Pancreas (tissue), 10 donors: Measurements from ENCODE around the gene SCG3. TPM values are rescaled to one million over a fixed set of nuclear protein-coding genes. Genes with fewer than 3 reads are reported as not detected.
A peak's percentile ranks its signal among the peaks of the same experiment; 100 is the strongest.

ENCODE experiments used
- ATAC-seq, 4 donors: fragments of 200-7000 bp; cut with Tn5 transposase; one replicate each; pipeline versions ENCODE4 v1.8.0 to v1.9.1; 2020; ENCODE audit warnings: mild to moderate bottlenecking in 4 of 4, moderate library complexity in 4 of 4
- DNase-seq, 6 donors: peaks; one replicate each; pipeline ENCODE4 v3.0.0-alpha.2; 2020
- FAIRE-seq: peaks from 2 replicates; lab custom pipeline; 2012; peaks lifted over from hg19 to GRCh38; lab: Jason Lieb, UNC
- H3K27ac ChIP-seq, 4 donors: fragments of 200-600 bp; sonication (generic); 1 replicate in 3 of 4; 2 replicates in 1 of 4; pipeline versions ENCODE4 v1.5.0 to v1.8.0; 2020
- H3K27me3 ChIP-seq, 4 donors: fragments of 200-600 bp; one replicate each; pipeline ENCODE4 v1.8.0; 2021
- H3K36me3 ChIP-seq, 3 donors: fragments of 200-600 bp; sonication (generic) in 1 of 3; one replicate each; pipeline versions ENCODE4 v1.5.0 to v1.8.0; 2020 to 2021
- H3K4me1 ChIP-seq, 3 donors: fragments of 200-600 bp; one replicate each; pipeline ENCODE4 v1.8.0; 2021
- H3K4me3 ChIP-seq, 4 donors: fragments of 200-600 bp; sonication (generic) in 2 of 4; one replicate each; pipeline versions ENCODE4 v1.5.0 to v1.8.0; 2020 to 2021
- H3K9me3 ChIP-seq, 4 donors: fragments of 200-600 bp; one replicate each; pipeline ENCODE4 v1.8.0; 2021
- WGBS, 2 donors: extraction: QIAGEN DNeasy Blood & Tissue Kit; methylation state at CpG; one replicate each; pipeline ENCODE4 v1.1.7; 2013; 5-methylcytosine and 5-hydroxymethylcytosine counted together
- intact Hi-C, 3 donors: fragments of 100-400 bp; cut with DNase I; formaldehyde crosslinking; loops; one replicate each; pipeline versions ENCODE4 v1.11.1 to v1.14.2; 2022
- polyA plus RNA-seq, 2 donors: library from polyadenylated mRNA; stranded (reverse); fragments of 200-250 nt; gene quantifications; one replicate each; pipeline ENCODE4 v1.2.3, GENCODE V29; 2013
- total RNA-seq, 6 donors: library from RNA; stranded (reverse); fragmentation: NEBNext Ultra II Directional in 4 of 6; extraction: Animal tissue kit (Norgen Biotek cat#: 25700) in 4 of 6; gene quantifications; one replicate each; pipeline versions ENCODE4 v1.2.1 to v1.2.4, GENCODE V29; 2021 to 2023
- TF ChIP-seq, protein P1 (sequence below), 4 donors: fragments of 200-600 bp; sonication (generic) in 3 of 4; IDR thresholded peaks; one replicate each; pipeline versions ENCODE4 v1.5.0 to v1.8.0; 2021; ENCODE audit warnings: antibody characterized with exemption in 4 of 4
- donor health status: healthy with polysubstance abuse.
- donor health status: DM: no; HTN: no; CAD: no; lungs with moderate emphysema.
- donor health status: DM: no; HTN: no; CAD: no.
- donor health status: control.
- donor health status: control.
- donor health status: Bipolar disorder and iron deficiency.
- donor health status: DM: yes; HTN: yes; CAD: no.
- donor health status: DM: no; HTN: no; CAD: no.
- donor health status: DM: no; HTN: no; CAD: no.
- donor health status: DM: yes; HTN: yes; CAD: no.

The SCG3 gene
- total RNA-seq (10 to 100 TPM in 2 of 6 donors, 1 to 10 TPM in 4; 2.4 to 18.4 (median 6.7) TPM), polyA plus RNA-seq (10 to 100 TPM; 16.2 to 67.5 TPM)

GRCh38 chr15:51681303-51681963 lies at the start of gene SCG3:
TSS of gene SCG3 (plus strand) at chr15:51681503. CDS start at chr15:51681756, 253 bp downstream.
- WGBS, 2 donors: 3 to 4% methylated on average over 37 to 38 of the region's 38 CpGs
- TF ChIP-seq, protein P1, sequence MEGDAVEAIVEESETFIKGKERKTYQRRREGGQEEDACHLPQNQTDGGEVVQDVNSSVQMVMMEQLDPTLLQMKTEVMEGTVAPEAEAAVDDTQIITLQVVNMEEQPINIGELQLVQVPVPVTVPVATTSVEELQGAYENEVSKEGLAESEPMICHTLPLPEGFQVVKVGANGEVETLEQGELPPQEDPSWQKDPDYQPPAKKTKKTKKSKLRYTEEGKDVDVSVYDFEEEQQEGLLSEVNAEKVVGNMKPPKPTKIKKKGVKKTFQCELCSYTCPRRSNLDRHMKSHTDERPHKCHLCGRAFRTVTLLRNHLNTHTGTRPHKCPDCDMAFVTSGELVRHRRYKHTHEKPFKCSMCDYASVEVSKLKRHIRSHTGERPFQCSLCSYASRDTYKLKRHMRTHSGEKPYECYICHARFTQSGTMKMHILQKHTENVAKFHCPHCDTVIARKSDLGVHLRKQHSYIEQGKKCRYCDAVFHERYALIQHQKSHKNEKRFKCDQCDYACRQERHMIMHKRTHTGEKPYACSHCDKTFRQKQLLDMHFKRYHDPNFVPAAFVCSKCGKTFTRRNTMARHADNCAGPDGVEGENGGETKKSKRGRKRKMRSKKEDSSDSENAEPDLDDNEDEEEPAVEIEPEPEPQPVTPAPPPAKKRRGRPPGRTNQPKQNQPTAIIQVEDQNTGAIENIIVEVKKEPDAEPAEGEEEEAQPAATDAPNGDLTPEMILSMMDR (IDR thresholded peaks at IDR 0.05): no peak
- Histone ChIP-seq H3K36me3 (no peaks in the 10 kb centered on the region), H3K27ac (no peak within 1 kb of the TSS), H3K4me3 (peak within 1 kb of the TSS in 1 of 4 donors; percentile 13), H3K9me3 (no peaks in the 10 kb centered on the region), H3K27me3 (peaks cover 0 to 16% (median 0%) of the 10 kb centered on the region in 4 donors), H3K4me1 (no peaks in the 10 kb centered on the region)
- DNase-seq (peak; percentile 76 to 94 (median 86)), FAIRE-seq (no peak), ATAC-seq (peak; percentile 99 to 100 (median 100))
- intact Hi-C loops: no loop called here

DNA sequence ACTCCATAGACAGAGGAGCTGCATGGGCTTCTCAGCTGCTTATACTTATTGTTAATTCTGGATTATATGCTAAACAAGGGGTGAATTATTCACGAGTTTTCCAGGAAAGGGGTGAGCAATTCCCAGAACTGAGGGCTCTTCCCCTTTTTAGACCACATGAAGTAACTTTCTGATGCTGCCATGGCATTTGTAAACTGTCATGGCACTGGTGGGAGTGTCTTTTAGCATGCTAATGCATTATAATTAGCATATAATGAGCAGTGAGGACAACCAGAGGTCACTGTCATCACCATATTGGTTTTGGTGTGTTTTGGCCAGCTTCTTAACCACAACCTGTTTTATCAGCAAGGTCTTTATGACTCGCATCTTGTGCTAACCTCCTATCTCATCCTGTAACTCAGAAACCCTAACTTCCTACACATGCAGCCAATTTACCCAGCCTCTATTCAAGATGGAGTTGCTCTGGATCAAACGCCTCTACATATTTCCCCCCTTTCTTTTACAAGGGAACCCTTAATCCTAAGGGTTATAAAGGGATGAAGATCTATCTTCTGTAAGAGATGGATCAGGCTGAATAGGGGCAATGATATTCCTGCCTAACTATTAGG lies 46.6 kb upstream of the SCG3 start:
- intact Hi-C loops: no loop called here
- H3K36me3 ChIP-seq: no peaks in the 10 kb centered on the region
- FAIRE-seq (no peak), DNase-seq (no peak), ATAC-seq (no peak)
- WGBS, 2 donors: 47 to 63% methylated on average over 3 of the region's 3 CpGs
- TF ChIP-seq, protein P1 (IDR thresholded peaks at IDR 0.05): no peak
- no peaks in the 10 kb centered on the region for H3K9me3 ChIP-seq
- no peaks in the 10 kb centered on the region for H3K27me3 ChIP-seq
- H3K4me1 ChIP-seq: no peaks in the 10 kb centered on the region
- H3K4me3 ChIP-seq: no peak overlapping the region
- no peak overlapping the region for H3K27ac ChIP-seq

- 47 to 55% methylated on average over 4 of the region's 4 CpGs for WGBS, 2 donors
- H3K4me3 ChIP-seq: no peak overlapping the region
- H3K9me3 ChIP-seq: no peaks in the 10 kb centered on the region
- ATAC-seq (no peak), FAIRE-seq (no peak), DNase-seq (no peak)
- H3K36me3 ChIP-seq: no peaks in the 10 kb centered on the region
- intact Hi-C loops: no loop called here
- TF ChIP-seq, protein P1 (IDR thresholded peaks at IDR 0.05): no peak
- H3K4me1 ChIP-seq: no peaks in the 10 kb centered on the region
- no peaks in the 10 kb centered on the region for H3K27me3 ChIP-seq
- no peak overlapping the region for H3K27ac ChIP-seq
Observed at GRCh38 chr15:51641490-51642130, 39.7 kb upstream of the SCG3 start.

- H3K27ac ChIP-seq: no peak overlapping the region
- DNase-seq (no peak), ATAC-seq (no peak), FAIRE-seq (no peak)
- intact Hi-C loops: no loop called here
- 62 to 63% methylated on average over 1 of the region's 1 CpG for WGBS, 2 donors
- no peaks in the 10 kb centered on the region for H3K9me3 ChIP-seq
- no peaks in the 10 kb centered on the region for H3K4me1 ChIP-seq
- TF ChIP-seq, protein P1 (IDR thresholded peaks at IDR 0.05): no peak
- no peak overlapping the region for H3K4me3 ChIP-seq
- no peaks in the 10 kb centered on the region for H3K27me3 ChIP-seq
- H3K36me3 ChIP-seq: no peaks in the 10 kb centered on the region
Observed at GRCh38 chr15:51642696-51643095, 38.6 kb upstream of the SCG3 start.
